Measurements from ENCODE around the gene SPEM1.
A peak's percentile ranks its signal among the peaks of the same experiment; 100 is the strongest.

Gene SPEM1

GRCh38 chr17:7391307-7391706 lies 28.8 kb upstream of the SPEM1 start:
- no peak overlapping the region for H3K4me3 ChIP-seq (replicated peaks; ENCODE audit: low read depth, low read length)
- TF ChIP-seq CTCF (IDR thresholded peaks at IDR 0.05; ENCODE audit: low read length, missing control alignments): no peak
- DNase-seq (ENCODE audit: low read depth): no peak

GRCh38 chr17:7392696-7393612 lies 27.2 kb upstream of the SPEM1 start:
- H3K4me3 ChIP-seq (replicated peaks; ENCODE audit: low read depth, low read length): peak overlapping the region; percentile 82
- TF ChIP-seq CTCF (IDR thresholded peaks at IDR 0.05; ENCODE audit: low read length, missing control alignments): no peak
- DNase-seq (ENCODE audit: low read depth): no peak

- TF ChIP-seq CTCF (IDR thresholded peaks at IDR 0.05; ENCODE audit: low read length, missing control alignments): no peak
Measured at GRCh38 chr17:7393613-7394451, 26.3 kb upstream of the SPEM1 start.

GRCh38 chr17:7394452-7395191 lies 25.5 kb upstream of the SPEM1 start, which contains the start of gene PLSCR3:
Gene PLSCR3 (minus strand): TSS chr17:7394525. CDS start chr17:7394110, 415 bp downstream.
- H3K4me3 ChIP-seq (replicated peaks; ENCODE audit: low read depth, low read length): peak within 1 kb of the TSS; percentile 82
- peak; percentile 87 for DNase-seq (ENCODE audit: low read depth)
- TF ChIP-seq CTCF (IDR thresholded peaks at IDR 0.05; ENCODE audit: low read length, missing control alignments): peak; percentile 41

More at GRCh38 chr17:7393613-7394451, 26.3 kb upstream of the SPEM1 start:
- H3K4me3 ChIP-seq (replicated peaks; ENCODE audit: low read depth, low read length): peak overlapping the region; percentile 82
- no peak for DNase-seq (ENCODE audit: low read depth)

DNA sequence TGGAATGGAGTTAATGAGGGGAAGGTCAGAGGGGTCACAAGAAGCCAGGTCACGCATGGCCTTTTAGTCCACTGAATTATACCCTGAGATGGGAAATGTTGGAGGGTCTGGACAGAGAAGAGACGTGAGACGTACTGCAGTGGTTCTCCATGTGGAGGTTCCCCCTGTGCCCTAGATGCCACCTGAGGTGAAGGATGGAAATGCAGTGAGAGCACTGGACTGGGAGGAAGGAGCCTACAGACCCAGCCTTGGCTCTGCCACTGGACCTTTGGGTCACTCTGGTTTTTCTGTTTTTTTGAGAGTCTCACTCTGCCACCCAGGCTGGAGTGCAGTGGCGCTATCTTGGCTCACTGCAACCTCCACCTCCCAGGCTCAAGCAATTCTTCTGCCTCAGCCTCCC lies 24.0 kb upstream of the SPEM1 start:
- no peak for DNase-seq (ENCODE audit: low read depth)
- no peak for TF ChIP-seq CTCF (IDR thresholded peaks at IDR 0.05; ENCODE audit: low read length, missing control alignments)

DNA sequence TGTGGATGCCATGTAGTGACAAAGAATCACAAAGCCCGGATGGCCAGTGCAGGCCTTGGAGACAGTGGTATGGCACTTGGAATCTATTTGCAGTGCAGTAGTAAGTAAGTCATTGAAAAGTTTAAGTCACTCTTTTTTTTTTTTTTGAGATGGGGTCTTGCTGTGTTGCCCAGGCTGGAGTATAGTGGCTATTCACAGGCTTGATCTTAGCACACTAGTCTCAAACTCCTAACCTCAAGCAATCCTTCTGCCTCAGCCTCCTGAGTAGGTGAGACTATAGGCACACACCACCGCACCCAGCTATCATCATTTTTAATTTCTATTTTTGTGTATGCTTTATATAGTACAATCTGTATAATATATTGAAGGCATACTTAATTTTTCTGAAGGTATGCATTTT lies 21.5 kb upstream of the SPEM1 start:
- H3K4me3 ChIP-seq (replicated peaks; ENCODE audit: low read depth, low read length): no peak overlapping the region
- TF ChIP-seq CTCF (IDR thresholded peaks at IDR 0.05; ENCODE audit: low read length, missing control alignments): no peak
- DNase-seq (ENCODE audit: low read depth): no peak

More for the DNA sequence above, 24.0 kb upstream of the SPEM1 start:
- H3K4me3 ChIP-seq (replicated peaks; ENCODE audit: low read depth, low read length): no peak overlapping the region
